HuH-7 (cell line): ENCODE measurements around the gene ITIH3.
"Not testable (repeated sequence)": the region's sequence is repeated elsewhere in the genome, so short reads cannot be mapped to it uniquely, and the experiment has no call there.

Experiments
- DNase-seq: peaks from one replicate; pipeline ENCODE4 v3.0.0; 2011; ENCODE audit warnings: low spot score

Gene ITIH3, protein sequence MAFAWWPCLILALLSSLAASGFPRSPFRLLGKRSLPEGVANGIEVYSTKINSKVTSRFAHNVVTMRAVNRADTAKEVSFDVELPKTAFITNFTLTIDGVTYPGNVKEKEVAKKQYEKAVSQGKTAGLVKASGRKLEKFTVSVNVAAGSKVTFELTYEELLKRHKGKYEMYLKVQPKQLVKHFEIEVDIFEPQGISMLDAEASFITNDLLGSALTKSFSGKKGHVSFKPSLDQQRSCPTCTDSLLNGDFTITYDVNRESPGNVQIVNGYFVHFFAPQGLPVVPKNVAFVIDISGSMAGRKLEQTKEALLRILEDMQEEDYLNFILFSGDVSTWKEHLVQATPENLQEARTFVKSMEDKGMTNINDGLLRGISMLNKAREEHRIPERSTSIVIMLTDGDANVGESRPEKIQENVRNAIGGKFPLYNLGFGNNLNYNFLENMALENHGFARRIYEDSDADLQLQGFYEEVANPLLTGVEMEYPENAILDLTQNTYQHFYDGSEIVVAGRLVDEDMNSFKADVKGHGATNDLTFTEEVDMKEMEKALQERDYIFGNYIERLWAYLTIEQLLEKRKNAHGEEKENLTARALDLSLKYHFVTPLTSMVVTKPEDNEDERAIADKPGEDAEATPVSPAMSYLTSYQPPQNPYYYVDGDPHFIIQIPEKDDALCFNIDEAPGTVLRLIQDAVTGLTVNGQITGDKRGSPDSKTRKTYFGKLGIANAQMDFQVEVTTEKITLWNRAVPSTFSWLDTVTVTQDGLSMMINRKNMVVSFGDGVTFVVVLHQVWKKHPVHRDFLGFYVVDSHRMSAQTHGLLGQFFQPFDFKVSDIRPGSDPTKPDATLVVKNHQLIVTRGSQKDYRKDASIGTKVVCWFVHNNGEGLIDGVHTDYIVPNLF

DNA sequence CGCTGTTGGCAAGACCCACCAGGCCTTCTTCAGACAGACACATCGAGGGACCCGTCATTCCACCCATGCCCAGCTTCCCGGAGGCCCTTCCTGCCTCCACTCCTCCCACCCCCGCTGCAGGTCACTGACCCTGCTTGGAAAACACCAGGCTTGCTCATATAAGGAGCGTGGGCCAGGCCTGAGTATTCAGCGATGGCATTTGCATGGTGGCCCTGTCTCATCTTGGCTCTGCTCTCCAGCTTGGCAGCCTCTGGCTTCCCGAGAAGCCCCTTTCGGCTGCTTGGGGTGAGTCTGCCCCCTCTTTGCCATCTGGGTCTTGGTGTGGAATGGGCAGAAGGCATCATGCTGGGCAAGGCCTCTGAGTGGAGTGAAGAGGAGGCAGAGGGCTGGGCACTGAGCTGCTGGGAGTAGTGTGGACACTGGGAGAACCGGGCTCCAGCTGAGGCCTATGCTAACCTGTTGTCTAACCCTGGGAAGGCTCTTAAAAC lies at the start of gene ITIH3:
Gene ITIH3, plus strand, starts transcription at position 185 of the 488 bp plus-strand sequence. Its CDS starts 8 bp downstream, at position 193.
- no peak for DNase-seq

DNA sequence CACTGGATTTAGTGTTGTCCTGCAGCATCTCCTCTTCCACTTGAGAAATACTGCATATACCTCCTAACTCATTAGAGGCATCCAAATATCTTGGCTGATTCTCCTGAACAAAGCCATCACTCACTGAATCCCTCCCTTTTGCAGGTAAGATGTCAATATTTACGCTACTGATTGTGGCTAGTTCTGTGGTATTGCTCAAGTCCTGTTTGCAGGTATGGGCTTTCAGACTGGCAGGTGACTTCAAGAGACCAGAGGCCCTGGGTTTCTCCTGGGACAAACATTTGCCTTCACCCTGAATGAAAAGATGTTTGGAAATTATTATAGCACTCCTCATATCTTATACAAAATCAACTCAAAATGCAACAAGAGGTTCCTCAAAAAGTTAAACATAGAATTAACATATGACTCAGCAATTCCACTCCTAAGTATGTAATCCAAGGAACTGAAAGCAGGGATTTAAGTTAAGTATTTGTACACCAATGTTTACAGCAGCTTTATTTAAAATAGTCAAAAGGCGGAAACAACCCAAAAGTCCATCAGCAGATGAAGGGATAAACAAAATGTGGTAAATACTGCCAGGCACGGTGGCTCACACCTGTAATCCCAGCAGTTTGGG lies 42.4 kb upstream of the ITIH3 start:
- no peak for DNase-seq

DNA sequence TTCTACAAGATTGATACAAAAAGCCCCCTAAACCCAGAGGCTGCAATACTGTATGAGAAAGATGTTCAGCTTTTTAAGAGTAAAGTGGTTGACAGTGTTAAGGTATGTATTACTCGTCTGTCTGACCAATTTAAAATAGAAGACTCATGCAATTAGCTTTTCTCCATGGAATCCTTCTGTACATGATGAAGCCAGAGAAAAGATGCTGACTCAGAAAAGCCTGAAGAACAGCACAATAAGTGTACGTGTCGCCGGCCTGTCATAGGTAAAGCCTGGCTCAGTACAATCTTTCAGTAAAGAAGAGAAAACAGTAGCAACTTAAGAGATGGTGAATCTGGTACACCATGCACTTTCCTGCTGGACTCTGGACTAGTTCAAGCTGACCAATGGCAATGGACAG lies 40.2 kb upstream of the ITIH3 start:
- no peak for DNase-seq

DNA sequence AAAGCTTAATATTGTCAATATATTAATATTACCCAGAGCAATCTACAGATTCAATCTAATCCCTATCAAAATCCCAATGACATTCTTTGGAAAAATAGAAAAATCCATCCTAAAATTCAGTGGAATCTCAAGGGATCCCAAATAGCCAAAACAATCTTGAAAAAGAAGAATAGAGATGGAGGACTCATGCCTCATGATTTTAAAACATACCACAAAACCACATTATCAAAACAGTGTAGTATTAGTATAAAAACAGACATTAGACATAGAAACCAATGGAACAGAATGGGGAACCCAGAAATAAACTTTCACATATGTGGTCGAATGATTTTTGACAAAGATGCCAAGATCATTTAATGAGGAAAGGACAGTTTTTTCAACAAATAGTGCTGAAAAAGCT lies 38.5 kb upstream of the ITIH3 start:
- DNase-seq, result no peak

DNA sequence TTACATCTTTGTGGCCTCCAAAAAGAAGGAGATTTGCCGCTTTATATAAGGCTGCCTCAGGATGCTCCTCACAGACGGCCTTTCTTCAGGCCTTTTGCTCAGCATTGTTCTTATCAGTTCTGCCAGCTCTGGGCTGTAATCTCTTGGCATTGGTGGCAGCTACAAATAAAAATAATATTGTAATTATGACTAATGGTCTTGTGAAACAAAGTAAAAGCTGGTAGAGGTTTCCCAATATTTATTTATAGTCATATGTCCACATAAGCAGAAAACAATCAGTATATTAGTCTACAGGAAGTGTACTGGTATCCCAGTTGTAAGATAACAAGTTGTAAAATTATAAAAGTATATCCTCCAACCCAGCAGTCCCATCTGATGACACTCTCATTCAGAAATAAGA lies 31.1 kb upstream of the ITIH3 start:
- no peak for DNase-seq

DNA sequence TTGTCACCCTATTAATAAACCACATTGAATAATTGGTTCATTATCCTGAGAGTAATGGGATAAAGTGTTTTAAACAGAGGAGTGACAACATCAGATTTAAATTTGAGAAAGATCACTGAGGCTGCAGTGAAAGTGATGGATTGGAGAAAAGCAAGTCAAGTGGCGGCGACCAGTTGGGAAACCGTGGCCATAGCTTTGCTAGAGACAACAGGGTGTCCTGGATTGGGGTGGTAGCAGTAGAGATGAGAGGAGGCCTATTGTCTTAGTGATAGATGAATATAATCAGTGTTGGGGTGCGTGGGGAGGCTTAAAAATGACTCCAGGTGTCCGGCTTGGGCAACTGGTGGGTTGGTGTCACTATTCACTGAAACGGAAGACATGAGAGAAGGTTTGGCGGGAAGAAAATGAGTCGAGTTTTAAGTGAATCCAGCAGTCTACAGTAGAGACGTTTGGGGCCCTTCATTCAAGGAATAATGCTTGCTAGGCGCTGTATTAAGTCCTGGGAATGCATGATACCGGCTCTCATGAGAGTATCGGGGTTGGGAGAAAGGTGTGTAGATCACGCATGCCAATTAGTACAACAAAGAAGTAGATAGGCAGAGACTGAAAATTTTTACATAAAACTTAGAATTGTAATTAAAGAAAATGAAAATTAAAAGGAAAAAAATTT lies 24.7 kb upstream of the ITIH3 start:
- DNase-seq, result no peak

DNA sequence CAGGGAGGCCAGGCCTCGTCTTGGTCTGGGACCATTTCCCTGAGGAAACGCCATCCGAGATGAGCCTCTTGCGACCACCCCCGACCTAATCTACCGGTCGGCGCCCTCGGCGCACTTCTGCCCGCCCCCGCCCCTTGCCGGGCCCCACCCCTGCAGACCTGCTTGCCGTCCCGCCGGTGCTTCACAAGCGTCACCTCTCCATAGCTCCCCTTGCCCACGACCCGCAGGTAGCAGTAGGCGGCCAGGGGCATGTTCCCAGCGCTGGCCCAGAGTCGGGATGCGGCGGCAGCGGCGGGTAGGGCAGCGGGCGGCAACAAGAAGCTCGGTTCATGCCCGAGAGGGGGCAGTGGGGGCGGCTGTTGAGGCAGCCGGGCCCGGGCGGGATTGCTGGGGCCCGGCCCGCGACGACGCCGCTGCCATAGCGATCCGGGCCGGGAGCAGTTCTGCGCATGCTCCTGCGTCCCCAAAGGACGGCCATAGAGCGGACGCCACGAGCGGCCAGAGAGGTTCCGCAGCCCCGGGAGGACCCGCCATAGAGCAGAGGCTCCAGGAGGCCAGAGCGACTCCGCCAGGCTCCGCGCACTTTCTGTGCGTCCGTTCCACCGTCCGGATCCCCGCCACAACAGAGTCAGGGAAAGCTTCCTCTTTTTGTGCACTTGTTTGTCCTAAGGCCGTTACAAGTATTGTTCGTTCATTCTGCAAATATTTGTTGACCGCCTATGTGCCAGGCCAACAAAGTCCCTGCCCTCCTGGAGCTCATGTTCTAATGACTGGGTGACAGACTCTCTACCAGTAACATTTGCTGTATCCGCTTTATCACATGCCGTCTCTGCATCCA lies 23.9 kb upstream of the ITIH3 start, which contains the start of gene NEK4:
Gene NEK4, minus strand, starts transcription at position 445 of the 838 bp plus-strand sequence. Its CDS starts 194 bp downstream, at position 251.
- peak; percentile 67 for DNase-seq

DNA sequence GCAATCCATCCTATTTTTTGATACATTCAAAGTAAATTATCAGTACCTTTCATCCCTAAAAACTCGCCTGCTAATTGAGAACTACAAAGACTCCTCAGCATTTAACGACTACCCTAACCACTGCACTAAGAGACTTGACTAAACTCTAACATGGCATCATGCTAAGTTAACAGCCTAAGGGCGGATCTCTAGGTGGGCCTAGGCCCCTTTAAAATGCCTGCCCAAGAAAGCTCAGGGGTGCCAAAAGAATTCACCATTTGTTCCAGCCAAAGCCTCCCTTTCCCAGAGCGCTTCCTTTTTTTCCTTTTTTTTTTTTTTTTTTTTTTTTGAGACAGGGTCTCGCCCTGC lies 23.3 kb upstream of the ITIH3 start:
- no peak for DNase-seq

DNA sequence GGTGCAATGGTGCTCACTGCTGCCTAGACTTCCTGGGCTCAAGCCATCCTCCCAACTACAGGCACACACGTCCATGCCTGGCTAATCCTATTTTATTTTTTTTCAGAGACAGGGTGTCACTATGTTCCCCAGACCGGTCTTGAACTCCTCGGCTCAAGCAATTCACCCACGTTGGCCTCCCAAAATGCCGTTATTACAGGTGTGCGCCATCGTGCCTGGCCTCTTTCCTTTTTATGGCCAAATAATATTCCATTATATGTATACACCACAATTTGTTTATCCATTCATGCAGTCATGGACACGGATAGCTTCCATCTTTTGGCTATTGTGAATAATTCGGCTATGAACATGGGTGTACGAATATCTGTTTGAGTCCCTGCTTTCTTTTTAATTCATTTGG lies 22.9 kb upstream of the ITIH3 start:
- DNase-seq, result no peak

DNA sequence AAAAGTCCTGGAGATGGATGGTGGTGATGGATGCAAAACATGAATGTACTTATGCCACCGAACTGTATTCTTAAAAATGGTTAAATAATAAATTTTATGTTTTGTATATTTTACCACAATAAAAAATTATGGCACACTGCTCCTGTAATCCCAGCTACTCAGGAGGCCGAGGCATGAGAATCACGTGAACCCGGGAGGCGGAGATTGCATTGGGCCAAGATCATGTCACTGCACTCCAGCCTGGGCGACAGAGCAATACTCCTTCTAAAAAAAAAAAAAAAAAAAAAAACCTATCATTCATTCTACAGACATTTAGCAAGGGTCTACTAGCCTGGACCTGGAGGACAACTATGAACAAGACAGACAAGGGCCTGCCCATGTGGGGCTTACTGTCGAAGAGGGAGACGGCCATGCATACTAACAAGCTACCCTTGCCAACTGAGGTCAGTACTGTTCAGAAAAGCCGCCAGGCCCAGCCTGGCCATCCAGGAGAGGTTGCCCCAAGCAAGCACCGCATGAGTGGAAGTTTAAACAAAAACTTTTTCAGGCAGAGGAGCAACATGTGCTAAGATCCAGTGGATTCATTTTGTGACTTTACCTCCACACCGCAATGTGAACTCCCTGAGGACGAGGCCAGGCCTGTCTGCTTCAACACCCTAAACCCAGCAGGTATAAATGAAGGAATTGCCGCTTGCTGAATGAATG lies 21.1 kb upstream of the ITIH3 start:
- DNase-seq, result no peak

DNA sequence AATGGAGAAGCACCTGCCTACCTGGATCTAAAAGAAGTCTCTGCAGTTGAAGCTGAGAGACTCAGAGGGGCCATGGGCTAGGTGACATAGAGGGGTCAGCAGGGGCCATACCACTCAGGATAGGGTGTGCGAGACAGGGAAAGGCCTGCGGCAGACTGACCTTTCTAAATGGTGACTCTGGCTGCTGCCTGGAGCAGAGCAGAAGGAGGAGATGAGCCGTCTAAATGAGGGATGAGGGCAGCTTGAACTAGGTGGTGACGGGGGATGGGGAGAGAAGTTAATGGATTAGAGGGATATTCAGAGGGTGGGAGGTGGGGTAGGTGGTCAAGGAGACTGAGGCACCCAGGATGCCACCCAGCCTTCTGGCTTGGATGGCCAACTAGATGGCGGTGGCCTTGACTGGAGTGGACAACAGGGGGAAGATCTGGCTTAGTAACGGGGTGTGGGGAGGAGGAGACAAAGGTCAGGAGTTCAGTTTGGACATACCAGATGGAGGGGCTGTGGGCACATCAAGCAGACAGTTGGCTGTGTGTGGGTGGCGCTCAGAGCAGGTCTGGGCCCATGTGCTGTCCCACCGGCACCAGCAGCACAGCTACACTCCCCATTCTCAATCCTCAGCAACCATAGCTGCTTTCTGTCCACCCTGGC lies 20.4 kb upstream of the ITIH3 start:
- DNase-seq, result no peak

DNA sequence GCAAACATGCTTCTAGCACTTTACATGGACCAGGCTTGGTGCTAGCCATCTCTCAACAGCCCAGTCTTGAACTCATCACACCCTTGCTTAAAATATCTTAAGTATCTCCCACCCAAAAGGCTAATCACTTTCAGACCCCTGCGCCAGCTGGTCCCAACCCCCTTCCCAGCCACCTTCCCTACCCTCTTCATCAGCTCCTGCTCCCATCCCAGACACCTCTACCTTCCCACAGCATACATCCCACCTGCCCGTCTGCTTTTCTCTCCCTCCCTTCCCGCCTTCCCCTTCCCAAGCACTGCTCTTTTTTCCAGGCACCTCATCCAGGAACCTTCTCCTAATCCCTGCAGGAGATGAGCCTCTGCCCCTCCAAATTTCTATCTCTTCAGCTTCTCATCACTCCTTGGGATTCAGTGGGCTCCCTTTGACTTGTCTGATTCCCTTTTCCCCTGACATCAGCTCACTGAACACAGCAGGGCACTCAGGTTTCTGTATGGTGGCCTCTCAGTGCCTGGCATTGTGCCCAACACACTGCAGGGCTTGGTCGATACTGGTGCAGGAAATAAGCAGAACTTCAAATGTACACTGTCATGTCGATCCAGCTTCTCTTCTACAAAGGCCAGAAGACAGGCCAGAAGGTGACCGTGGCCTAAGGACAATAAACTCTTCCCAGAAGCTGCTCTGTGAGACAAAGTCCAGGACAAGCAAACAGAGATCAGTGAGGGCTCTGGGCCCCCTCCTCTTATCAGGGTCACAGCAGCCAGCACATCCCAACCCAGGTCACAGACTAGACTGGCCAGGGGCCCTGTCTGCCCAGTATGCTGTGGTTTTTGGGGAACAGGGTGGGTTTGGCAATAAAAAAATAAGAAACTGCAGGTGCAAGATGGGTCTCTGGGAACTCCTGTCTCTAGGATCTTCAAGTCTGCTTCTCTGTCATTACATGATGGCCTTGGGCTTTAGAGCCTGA lies 19.4 kb upstream of the ITIH3 start:
- peak; percentile 39 for DNase-seq

DNA sequence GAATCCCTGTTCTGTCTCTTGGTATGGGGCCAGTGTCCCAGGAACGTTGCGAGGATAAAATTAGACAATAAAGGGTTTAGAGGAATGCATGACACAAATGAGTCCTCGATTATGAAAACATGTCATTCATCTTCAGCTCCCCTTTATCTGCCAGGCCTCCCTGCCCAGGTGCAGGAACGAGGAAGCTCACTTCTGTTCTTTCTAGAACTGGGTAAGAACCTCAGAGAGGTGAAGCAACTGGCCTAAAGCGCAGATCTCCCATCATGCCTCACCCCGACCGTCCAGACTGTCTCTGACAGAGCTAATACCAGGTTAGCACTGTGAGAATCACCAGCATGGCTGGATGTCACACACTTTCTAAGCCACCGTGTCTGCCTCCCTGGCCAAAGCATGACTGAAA lies 18.7 kb upstream of the ITIH3 start:
- no peak for DNase-seq

DNA sequence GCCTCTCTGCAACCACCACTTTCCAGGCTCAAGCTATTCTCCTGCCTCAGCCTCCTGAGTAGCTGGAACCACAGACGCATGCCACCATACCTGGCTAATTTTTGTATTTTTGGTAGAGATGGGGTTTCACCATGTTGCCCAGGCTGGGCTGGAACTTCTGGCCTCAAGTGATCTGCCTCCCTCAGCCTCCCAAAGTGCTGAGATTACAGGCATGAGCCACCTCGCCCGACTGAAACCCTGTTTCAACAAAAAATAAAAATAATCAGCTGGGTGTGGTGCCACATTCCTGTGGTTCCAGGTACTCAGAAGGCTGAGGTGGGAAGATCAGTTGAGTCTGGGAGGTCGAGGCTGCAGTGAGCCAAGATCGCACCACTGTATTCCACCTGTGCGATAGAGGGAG lies 18.1 kb upstream of the ITIH3 start:
- not testable (repeated sequence) for DNase-seq

DNA sequence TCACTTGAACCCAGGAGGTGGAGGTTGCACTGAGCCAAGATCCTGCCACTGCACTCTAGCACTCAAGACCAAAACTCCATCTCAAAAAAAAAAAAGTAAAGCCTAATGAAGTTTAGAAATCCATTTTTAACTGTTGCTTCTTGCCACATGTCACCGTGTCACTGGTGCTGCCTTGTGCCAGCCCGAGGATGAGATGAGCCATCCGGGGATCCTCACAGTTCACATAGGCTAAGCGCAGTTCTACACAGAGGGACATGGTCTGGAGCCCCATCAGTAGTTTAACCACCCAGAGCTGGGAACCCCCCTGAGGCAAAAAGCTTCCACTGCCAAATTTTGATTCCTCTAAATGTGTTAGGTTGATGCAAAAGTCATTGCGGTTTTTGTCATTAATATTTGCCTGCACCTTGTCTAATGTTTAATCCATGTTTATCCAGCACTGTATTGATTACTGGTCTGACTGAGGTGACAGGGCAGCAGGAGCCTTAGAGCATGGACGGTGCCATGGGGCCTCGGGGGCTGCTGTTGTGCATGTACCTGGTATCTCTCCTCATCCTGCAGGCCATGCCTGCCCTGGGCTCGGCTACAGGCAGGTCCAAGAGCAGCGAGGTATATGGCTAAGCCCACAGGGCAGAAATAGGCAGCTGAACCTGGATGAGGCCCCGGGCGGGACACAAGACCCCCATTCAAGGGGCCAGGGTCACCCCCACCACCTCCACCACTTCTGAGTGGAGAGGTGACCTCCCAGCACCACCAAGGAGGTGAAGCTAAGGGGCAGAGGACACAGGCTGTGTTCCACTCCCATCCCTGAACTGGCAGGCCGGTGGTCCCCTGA lies 17.3 kb upstream of the ITIH3 start, which contains the start of gene ITIH1:
Gene ITIH1, plus strand, starts transcription at position 473 of the 832 bp plus-strand sequence. Its CDS starts 17 bp downstream, at position 490.
- no peak for DNase-seq

DNA sequence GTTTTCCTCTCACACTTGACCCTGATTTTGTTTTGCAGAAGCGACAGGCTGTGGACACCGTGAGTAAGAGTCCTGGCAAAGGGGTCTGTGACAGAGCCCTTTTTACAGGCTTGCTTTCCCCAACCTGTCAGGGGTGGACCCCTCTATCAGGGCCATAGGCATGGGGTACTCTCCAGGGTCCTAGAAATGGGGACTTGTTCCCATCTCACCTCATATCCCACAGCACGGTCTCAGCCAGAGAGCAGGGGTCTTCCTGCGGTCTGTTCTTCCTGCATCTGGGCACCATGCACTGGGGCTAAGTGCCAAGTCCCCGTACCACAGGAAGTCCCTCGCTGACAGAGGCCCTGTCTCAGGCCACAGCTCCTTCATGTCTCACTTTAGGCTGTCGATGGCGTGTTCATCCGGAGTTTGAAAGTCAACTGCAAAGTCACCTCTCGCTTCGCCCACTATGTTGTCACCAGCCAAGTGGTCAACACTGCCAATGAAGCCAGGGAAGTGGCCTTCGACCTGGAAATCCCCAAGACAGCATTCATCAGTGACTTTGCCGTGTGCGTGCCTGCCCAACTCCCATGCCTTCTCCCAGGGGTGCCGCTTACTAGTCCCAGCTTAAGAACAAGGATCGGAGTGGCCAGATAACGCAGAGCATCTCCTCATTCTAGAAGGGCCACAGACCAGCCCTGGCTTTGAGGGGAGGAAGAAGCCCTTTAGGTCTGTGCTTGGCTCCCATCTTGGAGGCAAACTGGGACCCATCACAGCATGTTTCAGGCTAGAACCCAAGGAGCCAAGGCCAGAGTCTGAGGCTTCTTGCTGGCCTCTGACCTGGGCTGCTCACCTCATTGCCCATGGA lies 16.4 kb upstream of the ITIH3 start:
- DNase-seq, result no peak
